Peyer's patch (tissue), 4 donors: ENCODE results near the gene FAM193A.

Experiments used
- CTCF ChIP-seq, 6 experiments: fragments of 450-650 bp in 4 of 6; fragments of 200-600 bp in 2 of 6; sonication (generic) in 1 of 6; IDR thresholded peaks; one replicate each; pipeline ENCODE4 v1.5.1; 2017 to 2019; ENCODE audit warnings: antibody characterized with exemption in 6 of 6, mild to moderate bottlenecking in 3 of 6, moderate library complexity in 1 of 6
- POLR2A ChIP-seq, 2 donors: fragments of 450-650 bp; IDR thresholded peaks; one replicate each; pipeline ENCODE4 v1.5.1; 2017; ENCODE audit warnings: antibody characterized with exemption in 2 of 2, mild to moderate bottlenecking in 2 of 2, moderate library complexity in 2 of 2

- TF ChIP-seq POLR2A (IDR thresholded peaks at IDR 0.05): no peak
- TF ChIP-seq CTCF (IDR thresholded peaks at IDR 0.05): no peak
These were observed 35.3 kb upstream of the FAM193A start for GRCh38 chr4:2501034-2501594.
